GM23338 (cell line): ENCODE data around the gene SOWAHC.

ENCODE experiments used
- EZH2 ChIP-seq: fragments of 200-600 bp; sonication (generic); IDR thresholded peaks from one replicate; pipeline ENCODE4 v1.8.0; 2017; ENCODE audit warnings: antibody characterized with exemption, mild to moderate bottlenecking, low read depth; ENCODE audit not compliant: unreplicated experiment
- EZH2phosphoT487 ChIP-seq: fragments of 200-600 bp; sonication (generic); IDR thresholded peaks from one replicate; pipeline ENCODE4 v1.8.1; 2018; ENCODE audit warnings: antibody characterized with exemption; ENCODE audit not compliant: unreplicated experiment
- POLR2AphosphoS5 ChIP-seq: IDR thresholded peaks from 2 replicates; pipeline ENCODE4 v1.6.1; 2016; ENCODE audit warnings: antibody characterized with exemption, low read depth
- STAT1 ChIP-seq: IDR thresholded peaks from one replicate; pipeline ENCODE4 v1.6.1; 2016; ENCODE audit warnings: antibody characterized with exemption; ENCODE audit not compliant: unreplicated experiment
- TF ChIP-seq, protein P1 (sequence below), 2 experiments: fragments of 200-600 bp in 1 of 2; sonication (generic) in 1 of 2; conservative IDR thresholded peaks; 2 replicates each; pipeline versions ENCODE4 v1.5.1 to v1.6.1; 2016 to 2017; ENCODE audit warnings: antibody characterized with exemption in 2 of 2, low read depth in 2 of 2, mild to moderate bottlenecking in 2 of 2, moderate library complexity in 1 of 2
- TF ChIP-seq, protein P2 (sequence below): IDR thresholded peaks from 2 replicates; pipeline ENCODE4 v1.6.1; 2016; ENCODE audit warnings: antibody characterized with exemption
- TF ChIP-seq, protein P3 (sequence below): IDR thresholded peaks from one replicate; pipeline ENCODE4 v1.6.1; 2018; ENCODE audit warnings: antibody characterized with exemption; ENCODE audit not compliant: unreplicated experiment

DNA sequence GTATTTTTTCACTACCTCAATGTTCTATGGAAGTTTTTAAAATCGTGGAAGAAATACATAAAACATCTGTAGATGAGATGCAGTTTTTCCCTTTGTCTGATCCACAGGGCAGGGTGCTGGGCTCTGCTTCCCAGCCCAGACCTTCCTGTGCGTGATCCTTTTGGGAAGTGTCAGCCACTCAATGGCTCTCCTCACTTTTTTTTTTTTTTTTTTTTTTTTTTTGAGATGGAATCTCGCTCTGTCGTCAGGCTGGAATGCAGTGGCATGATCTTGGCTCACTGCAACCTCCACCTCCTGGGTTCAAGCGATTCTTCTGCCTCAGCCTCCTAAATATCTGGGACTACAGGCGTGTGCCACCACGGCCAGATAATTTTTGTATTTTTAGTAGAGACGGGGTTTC, 32.8 kb downstream of the SOWAHC start:
- TF ChIP-seq, protein P1, sequence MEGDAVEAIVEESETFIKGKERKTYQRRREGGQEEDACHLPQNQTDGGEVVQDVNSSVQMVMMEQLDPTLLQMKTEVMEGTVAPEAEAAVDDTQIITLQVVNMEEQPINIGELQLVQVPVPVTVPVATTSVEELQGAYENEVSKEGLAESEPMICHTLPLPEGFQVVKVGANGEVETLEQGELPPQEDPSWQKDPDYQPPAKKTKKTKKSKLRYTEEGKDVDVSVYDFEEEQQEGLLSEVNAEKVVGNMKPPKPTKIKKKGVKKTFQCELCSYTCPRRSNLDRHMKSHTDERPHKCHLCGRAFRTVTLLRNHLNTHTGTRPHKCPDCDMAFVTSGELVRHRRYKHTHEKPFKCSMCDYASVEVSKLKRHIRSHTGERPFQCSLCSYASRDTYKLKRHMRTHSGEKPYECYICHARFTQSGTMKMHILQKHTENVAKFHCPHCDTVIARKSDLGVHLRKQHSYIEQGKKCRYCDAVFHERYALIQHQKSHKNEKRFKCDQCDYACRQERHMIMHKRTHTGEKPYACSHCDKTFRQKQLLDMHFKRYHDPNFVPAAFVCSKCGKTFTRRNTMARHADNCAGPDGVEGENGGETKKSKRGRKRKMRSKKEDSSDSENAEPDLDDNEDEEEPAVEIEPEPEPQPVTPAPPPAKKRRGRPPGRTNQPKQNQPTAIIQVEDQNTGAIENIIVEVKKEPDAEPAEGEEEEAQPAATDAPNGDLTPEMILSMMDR (conservative IDR thresholded peaks at IDR 0.05; ENCODE audit: low read depth in 2 of 2), result no peak
- TF ChIP-seq POLR2AphosphoS5, result no peak
- no peak for TF ChIP-seq EZH2phosphoT487
- TF ChIP-seq, protein P2, sequence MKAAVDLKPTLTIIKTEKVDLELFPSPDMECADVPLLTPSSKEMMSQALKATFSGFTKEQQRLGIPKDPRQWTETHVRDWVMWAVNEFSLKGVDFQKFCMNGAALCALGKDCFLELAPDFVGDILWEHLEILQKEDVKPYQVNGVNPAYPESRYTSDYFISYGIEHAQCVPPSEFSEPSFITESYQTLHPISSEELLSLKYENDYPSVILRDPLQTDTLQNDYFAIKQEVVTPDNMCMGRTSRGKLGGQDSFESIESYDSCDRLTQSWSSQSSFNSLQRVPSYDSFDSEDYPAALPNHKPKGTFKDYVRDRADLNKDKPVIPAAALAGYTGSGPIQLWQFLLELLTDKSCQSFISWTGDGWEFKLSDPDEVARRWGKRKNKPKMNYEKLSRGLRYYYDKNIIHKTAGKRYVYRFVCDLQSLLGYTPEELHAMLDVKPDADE, result no peak
- TF ChIP-seq EZH2, result no peak
- TF ChIP-seq STAT1, result no peak
- TF ChIP-seq, protein P3, sequence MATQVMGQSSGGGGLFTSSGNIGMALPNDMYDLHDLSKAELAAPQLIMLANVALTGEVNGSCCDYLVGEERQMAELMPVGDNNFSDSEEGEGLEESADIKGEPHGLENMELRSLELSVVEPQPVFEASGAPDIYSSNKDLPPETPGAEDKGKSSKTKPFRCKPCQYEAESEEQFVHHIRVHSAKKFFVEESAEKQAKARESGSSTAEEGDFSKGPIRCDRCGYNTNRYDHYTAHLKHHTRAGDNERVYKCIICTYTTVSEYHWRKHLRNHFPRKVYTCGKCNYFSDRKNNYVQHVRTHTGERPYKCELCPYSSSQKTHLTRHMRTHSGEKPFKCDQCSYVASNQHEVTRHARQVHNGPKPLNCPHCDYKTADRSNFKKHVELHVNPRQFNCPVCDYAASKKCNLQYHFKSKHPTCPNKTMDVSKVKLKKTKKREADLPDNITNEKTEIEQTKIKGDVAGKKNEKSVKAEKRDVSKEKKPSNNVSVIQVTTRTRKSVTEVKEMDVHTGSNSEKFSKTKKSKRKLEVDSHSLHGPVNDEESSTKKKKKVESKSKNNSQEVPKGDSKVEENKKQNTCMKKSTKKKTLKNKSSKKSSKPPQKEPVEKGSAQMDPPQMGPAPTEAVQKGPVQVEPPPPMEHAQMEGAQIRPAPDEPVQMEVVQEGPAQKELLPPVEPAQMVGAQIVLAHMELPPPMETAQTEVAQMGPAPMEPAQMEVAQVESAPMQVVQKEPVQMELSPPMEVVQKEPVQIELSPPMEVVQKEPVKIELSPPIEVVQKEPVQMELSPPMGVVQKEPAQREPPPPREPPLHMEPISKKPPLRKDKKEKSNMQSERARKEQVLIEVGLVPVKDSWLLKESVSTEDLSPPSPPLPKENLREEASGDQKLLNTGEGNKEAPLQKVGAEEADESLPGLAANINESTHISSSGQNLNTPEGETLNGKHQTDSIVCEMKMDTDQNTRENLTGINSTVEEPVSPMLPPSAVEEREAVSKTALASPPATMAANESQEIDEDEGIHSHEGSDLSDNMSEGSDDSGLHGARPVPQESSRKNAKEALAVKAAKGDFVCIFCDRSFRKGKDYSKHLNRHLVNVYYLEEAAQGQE, result no peak
